Right lobe of liver (tissue), 4 donors: ENCODE measurements around the gene NRK.

Source experiments
- POLR2A ChIP-seq: fragments of 450-650 bp; IDR thresholded peaks from one replicate; pipeline ENCODE4 v1.6.1; 2017; ENCODE audit warnings: antibody characterized with exemption, mild to moderate bottlenecking
- TF ChIP-seq, protein P1 (sequence below), 4 donors: fragments of 200-600 bp in 3 of 4; fragments of 450-650 bp in 1 of 4; IDR thresholded peaks; one replicate each; pipeline versions ENCODE4 v1.5.1 to v1.8.0; 2016 to 2022; ENCODE audit warnings: antibody characterized with exemption in 4 of 4, mild to moderate bottlenecking in 2 of 4
- donor health status: DM: no; HTN: no; CAD: no.
- donor health status: DM: no; HTN: no; CAD: no.
- donor health status: DM: no; HTN: yes; CAD: no.

DNA sequence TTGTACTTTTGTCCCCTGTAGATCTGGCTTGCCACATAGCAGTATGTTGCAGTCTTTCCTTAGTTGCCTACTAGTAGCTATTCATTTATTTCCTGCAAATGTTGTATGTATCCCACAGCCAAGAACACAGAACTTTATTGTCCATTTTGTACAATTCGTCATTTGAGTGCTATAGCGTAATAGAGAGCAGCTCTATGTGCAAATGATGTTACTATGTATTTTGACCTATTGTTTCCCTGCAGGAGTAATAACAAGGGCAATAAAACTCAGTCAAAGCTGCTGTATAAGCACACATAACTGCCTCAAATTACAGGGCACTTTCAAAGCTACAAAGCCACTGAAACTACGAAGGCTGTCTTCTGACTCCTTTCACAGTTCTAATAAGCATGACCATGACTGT lies 48.1 kb downstream of the NRK start:
- TF ChIP-seq, protein P1, sequence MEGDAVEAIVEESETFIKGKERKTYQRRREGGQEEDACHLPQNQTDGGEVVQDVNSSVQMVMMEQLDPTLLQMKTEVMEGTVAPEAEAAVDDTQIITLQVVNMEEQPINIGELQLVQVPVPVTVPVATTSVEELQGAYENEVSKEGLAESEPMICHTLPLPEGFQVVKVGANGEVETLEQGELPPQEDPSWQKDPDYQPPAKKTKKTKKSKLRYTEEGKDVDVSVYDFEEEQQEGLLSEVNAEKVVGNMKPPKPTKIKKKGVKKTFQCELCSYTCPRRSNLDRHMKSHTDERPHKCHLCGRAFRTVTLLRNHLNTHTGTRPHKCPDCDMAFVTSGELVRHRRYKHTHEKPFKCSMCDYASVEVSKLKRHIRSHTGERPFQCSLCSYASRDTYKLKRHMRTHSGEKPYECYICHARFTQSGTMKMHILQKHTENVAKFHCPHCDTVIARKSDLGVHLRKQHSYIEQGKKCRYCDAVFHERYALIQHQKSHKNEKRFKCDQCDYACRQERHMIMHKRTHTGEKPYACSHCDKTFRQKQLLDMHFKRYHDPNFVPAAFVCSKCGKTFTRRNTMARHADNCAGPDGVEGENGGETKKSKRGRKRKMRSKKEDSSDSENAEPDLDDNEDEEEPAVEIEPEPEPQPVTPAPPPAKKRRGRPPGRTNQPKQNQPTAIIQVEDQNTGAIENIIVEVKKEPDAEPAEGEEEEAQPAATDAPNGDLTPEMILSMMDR (IDR thresholded peaks at IDR 0.05): no peak
- TF ChIP-seq POLR2A: no peak
